Testis (tissue), 2 donors: ENCODE data around the gene CD34.

ENCODE experiments used
- CTCF ChIP-seq, 3 experiments: fragments of 450-650 bp in 2 of 3; fragments of 200-600 bp in 1 of 3; sonication (generic) in 1 of 3; IDR thresholded peaks; one replicate each; pipeline ENCODE4 v1.5.1; 2016 to 2019; ENCODE audit warnings: antibody characterized with exemption in 3 of 3, mild to moderate bottlenecking in 2 of 3, moderate library complexity in 1 of 3
- POLR2A ChIP-seq: fragments of 450-650 bp; IDR thresholded peaks from one replicate; pipeline ENCODE4 v1.6.1; 2017; ENCODE audit warnings: antibody characterized with exemption, mild to moderate bottlenecking, moderate library complexity

- TF ChIP-seq CTCF (IDR thresholded peaks at IDR 0.05) (no peak), POLR2A (no peak)
Measured at GRCh38 chr1:207883104-207883651, 27.7 kb downstream of the CD34 start.
